Ovary (tissue), 9 donors: ENCODE results near the gene PRKCE. TPM values are rescaled to one million over a fixed set of nuclear protein-coding genes. Genes with fewer than 3 reads are reported as not detected.

Source experiments
- DNase-seq, 5 donors: peaks; one replicate each; pipeline ENCODE4 v3.0.0-alpha.2; 2019 to 2020
- H3K27ac ChIP-seq, 2 donors: fragments of 200-600 bp; one replicate each; pipeline versions ENCODE4 v1.5.1 to v1.8.0; 2019 to 2022
- H3K27me3 ChIP-seq: fragments of 200-600 bp; one replicate; pipeline ENCODE4 v1.8.0; 2022
- H3K36me3 ChIP-seq: fragments of 200-600 bp; sonication (generic); one replicate; pipeline ENCODE4 v1.5.1; 2019
- H3K4me1 ChIP-seq: one replicate; pipeline ENCODE4 v1.8.1; 2013; ENCODE audit warnings: mild to moderate bottlenecking, moderate library complexity; ENCODE audit not compliant: insufficient read depth
- H3K4me3 ChIP-seq: fragments of 200-600 bp; sonication (generic); one replicate; pipeline ENCODE4 v1.5.1; 2017
- H3K9me3 ChIP-seq, 2 donors: fragments of 200-600 bp in 1 of 2; sonication (generic) in 1 of 2; one replicate each; pipeline versions ENCODE4 v1.5.1 to v1.8.1; 2013 to 2019; ENCODE audit warnings: mild to moderate bottlenecking in 1 of 2, moderate library complexity in 1 of 2
- EP300 ChIP-seq: sonication (generic); formaldehyde crosslinking; IDR thresholded peaks from one replicate; pipeline ENCODE4 v1.6.1; 2017; ENCODE audit warnings: antibody characterized with exemption
- POLR2A ChIP-seq: fragments of 450-650 bp; IDR thresholded peaks from one replicate; pipeline ENCODE4 v1.6.1; 2017; ENCODE audit warnings: antibody characterized with exemption, mild to moderate bottlenecking, moderate library complexity
- WGBS, 3 donors: extraction: QIAGEN DNeasy Blood & Tissue Kit in 1 of 3; methylation state at CpG; one replicate each; pipeline versions ENCODE4 v1.1.5 to v1.1.7; 2013 to 2017; 5-methylcytosine and 5-hydroxymethylcytosine counted together
- intact Hi-C, 4 donors: fragments of 100-400 bp; cut with DNase I; formaldehyde crosslinking; loops; one replicate each; pipeline versions ENCODE4 v1.11.0 to v1.15.1; 2022 to 2023
- polyA plus RNA-seq, 2 donors: library from polyadenylated mRNA; stranded (reverse); fragments of 200-250 nt in 1 of 2; fragments of 350-450 nt in 1 of 2; fragmentation: Illumina TruSeq in 1 of 2; extraction: RNeasy Lipid Tissue Mini Kit (QIAGEN cat#74804) in 1 of 2; gene quantifications; one replicate each; pipeline ENCODE4 v1.2.3, GENCODE V29; 2013 to 2014
- total RNA-seq, 7 donors: library from RNA; depleted of rRNA in 2 of 7; stranded (reverse); fragments of >200 nt in 2 of 7; fragmentation: NEBNext Ultra II Directional in 3 of 7; extraction: Animal tissue kit (Norgen Biotek cat#: 25700) in 3 of 7; gene quantifications; one replicate each; pipeline versions ENCODE4 v1.1.0 to v1.2.4, GENCODE V29; 2016 to 2023
- TF ChIP-seq, protein P1 (sequence below), 3 donors: fragments of 450-650 bp in 2 of 3; fragments of 200-600 bp in 1 of 3; IDR thresholded peaks; one replicate each; pipeline versions ENCODE4 v1.5.1 to v1.8.0; 2016 to 2022; ENCODE audit warnings: antibody characterized with exemption in 3 of 3, mild to moderate bottlenecking in 1 of 3
- donor health status: DM: no; HTN: no; CAD: no; lungs with moderate emphysema.
- donor health status: DM: no; HTN: no; CAD: no.
- donor health status: Bipolar disorder and iron deficiency.
- donor health status: DM: yes; HTN: yes; CAD: no.
- donor health status: DM: no; HTN: no; CAD: no.
- donor health status: DM: yes; HTN: yes; CAD: no.

PRKCE gene
- total and polyA plus RNA-seq, 9 donors, result 3.1 to 22.8 (median 12.8) TPM

DNA sequence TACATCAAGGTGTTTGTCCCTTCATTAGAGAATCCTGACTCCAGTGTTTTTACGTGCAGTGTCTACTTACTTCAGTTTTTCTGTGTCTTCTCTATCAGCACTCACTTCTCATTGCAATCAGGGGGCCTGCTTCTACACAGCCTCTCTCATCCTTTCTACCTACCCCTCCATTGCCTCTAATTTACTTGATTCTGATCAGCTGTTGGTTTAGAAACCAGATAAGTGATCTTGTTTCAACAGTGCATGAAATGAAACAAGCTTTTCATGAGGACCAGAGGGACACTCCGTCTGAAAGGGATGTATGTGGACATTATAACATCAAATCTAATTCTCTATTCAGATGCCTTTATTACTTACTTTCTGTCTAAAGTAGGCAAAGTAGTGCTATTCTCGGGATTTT is 136.9 kb downstream of the PRKCE start:
- Histone ChIP-seq H3K9me3 (no peaks in the 10 kb centered on the region), H3K4me1 (peaks cover 1% of the 10 kb centered on the region), H3K27ac (no peak overlapping the region), H3K36me3 (no peaks in the 10 kb centered on the region), H3K4me3 (no peak overlapping the region), H3K27me3 (no peaks in the 10 kb centered on the region)
- no peak for DNase-seq
- intact Hi-C loops, result loop anchor here in 1 of 4 donors (10.0 kb wide), 1 partner anchor 136 kb away; no protein-coding TSS in a partner anchor
- WGBS, 3 donors, result 95 to 96% (median 95%) methylated on average over 3 of the region's 3 CpGs
- TF ChIP-seq, protein P1, sequence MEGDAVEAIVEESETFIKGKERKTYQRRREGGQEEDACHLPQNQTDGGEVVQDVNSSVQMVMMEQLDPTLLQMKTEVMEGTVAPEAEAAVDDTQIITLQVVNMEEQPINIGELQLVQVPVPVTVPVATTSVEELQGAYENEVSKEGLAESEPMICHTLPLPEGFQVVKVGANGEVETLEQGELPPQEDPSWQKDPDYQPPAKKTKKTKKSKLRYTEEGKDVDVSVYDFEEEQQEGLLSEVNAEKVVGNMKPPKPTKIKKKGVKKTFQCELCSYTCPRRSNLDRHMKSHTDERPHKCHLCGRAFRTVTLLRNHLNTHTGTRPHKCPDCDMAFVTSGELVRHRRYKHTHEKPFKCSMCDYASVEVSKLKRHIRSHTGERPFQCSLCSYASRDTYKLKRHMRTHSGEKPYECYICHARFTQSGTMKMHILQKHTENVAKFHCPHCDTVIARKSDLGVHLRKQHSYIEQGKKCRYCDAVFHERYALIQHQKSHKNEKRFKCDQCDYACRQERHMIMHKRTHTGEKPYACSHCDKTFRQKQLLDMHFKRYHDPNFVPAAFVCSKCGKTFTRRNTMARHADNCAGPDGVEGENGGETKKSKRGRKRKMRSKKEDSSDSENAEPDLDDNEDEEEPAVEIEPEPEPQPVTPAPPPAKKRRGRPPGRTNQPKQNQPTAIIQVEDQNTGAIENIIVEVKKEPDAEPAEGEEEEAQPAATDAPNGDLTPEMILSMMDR (IDR thresholded peaks at IDR 0.05), result no peak
- no peak for TF ChIP-seq POLR2A
- TF ChIP-seq EP300, result no peak

DNA sequence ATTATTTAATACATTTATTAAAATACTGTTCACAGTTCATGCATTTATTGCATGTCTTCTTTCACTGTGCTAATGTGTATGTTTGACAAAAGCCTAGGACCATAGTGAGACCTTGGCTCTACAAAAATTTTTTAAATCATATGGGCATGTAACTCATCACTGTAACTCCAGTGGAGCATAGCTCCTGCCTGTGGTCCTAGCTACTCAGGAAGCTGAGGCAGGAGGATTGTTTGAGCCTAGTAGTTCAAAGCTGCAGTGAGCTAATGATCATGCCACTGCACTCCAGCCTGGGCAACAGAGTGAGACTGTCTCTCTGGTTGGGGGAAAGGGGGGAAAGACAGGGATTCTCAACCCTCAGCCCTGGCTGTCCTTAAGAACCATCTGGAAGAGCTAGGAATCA is 137.8 kb downstream of the PRKCE start:
- intact Hi-C loops, result loop anchor here in 1 of 4 donors (10.0 kb wide), 1 partner anchor 135 kb away; no protein-coding TSS in a partner anchor
- Histone ChIP-seq H3K4me1 (peaks cover 6% of the 10 kb centered on the region), H3K27me3 (no peaks in the 10 kb centered on the region), H3K36me3 (no peaks in the 10 kb centered on the region), H3K27ac (no peak overlapping the region), H3K4me3 (no peak overlapping the region), H3K9me3 (no peaks in the 10 kb centered on the region)
- no peak for DNase-seq
- no peak for TF ChIP-seq EP300
- TF ChIP-seq, protein P1 (IDR thresholded peaks at IDR 0.05), result no peak
- no peak for TF ChIP-seq POLR2A

DNA sequence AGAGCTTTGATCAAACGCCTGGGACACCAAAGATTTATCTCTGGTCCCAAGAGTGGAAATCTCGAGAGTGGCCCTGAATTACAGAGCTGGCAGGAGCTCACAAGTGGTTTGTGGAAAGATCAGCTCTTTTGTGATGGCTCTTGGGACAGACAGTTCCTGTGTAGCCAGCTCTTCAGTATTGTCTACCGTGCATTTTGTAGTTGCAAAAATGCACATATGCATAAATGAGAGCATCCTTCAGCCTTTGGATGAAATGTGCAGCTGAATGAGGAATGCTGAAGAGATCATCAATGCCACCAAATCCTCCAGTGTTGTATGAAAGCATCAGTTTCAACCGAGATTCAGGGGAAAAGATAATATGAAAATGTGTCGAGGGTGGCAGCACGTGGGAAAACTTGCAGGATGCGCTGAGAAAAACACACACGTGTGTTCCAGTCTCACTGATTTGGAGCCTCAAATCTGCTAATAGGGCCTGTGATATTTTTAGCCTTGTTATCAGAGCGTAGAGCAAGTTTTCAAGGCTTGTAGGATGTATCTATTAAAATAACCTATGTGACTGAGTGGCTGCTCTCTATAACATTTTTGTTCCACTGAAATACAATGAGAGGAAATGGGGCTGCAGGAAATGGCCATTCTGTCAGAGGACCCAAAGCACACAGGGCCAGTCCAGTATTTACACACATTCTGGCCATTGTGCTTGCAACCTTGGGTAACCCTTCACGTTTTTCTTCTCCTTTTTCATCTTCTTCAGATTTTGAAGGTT is 138.7 kb downstream of the PRKCE start:
- DNase-seq, result no peak
- intact Hi-C loops, result loop anchor here in 1 of 4 donors (5.0 to 10.0 kb wide), 2 partner anchors 67 to 135 kb away; no protein-coding TSS in a partner anchor
- Histone ChIP-seq H3K4me1 (peaks cover 6% of the 10 kb centered on the region), H3K27ac (no peak overlapping the region), H3K4me3 (no peak overlapping the region), H3K9me3 (no peaks in the 10 kb centered on the region), H3K27me3 (no peaks in the 10 kb centered on the region), H3K36me3 (no peaks in the 10 kb centered on the region)
- WGBS, 3 donors, result 56 to 62% (median 58%) methylated on average over 10 of the region's 10 CpGs
- TF ChIP-seq EP300 (no peak), POLR2A (no peak)
- TF ChIP-seq, protein P1 (IDR thresholded peaks at IDR 0.05), result no peak

DNA sequence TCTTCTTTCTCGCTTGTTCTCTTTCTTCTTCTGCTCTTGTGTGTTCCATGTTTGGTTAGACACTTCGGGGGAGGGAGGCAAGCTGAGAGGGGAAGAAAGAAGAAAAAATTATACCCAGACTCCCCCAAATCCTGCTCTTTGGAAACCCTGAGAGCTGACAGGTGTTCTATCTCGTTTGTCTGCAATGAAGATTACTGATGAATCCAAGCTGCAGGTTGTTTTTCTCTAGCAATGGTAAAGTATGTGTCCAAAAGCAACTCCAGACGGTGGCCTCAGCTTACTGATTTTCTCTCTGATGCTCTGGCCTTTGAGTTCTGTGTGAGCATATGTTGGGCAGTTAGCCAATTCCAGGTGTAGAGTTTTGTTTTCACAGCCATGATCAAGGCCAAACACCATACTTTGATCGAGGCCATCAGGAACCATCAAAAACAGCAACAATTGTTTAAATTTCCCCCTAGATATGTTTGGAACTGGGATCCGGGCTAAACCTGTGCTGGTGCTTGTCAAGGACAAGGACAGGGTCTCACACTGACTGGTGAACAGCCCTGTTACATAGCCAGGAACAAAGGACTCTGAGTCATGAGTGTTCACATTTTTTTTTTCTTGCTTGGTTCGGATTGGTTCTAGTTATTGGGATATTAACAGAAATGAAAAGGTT is 142.0 kb downstream of the PRKCE start:
- Histone ChIP-seq H3K9me3 (no peaks in the 10 kb centered on the region), H3K4me3 (no peak overlapping the region), H3K27me3 (no peaks in the 10 kb centered on the region), H3K36me3 (no peaks in the 10 kb centered on the region), H3K27ac (no peak overlapping the region), H3K4me1 (peaks cover 6% of the 10 kb centered on the region)
- 26 to 35% (median 30%) methylated on average over 7 of the region's 7 CpGs for WGBS, 3 donors
- TF ChIP-seq, protein P1 (IDR thresholded peaks at IDR 0.05), result no peak
- TF ChIP-seq POLR2A (no peak), EP300 (no peak)
- intact Hi-C loops, result loop anchor here in 1 of 4 donors (5.0 kb wide), 1 partner anchor 64 kb away; no protein-coding TSS in a partner anchor
- DNase-seq, result no peak
